ENCODE measurements around the gene FAM13C.

DNA sequence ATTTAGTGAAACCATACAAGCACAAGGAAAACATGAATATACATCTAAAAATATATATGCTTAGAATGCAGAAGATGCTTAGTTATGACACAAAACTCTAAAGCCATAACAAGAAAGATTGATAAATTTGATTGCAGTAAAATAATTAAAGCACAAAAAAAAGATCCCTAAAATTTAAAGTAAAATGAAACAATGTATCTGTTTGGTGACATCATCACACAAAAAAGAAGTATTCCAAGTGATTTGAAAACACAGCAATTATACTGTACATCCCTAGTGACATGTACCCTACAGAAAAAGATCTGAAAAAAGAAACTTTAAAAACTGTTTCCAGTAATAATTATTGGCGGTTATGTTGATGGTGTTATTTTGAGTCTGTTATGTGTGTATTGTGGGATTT is 148.2 kb downstream of the FAM13C start:
- TF ChIP-seq POLR2A (IDR thresholded peaks at IDR 0.05; ENCODE audit: low read depth, low read length) = no peak
- no peak for TF ChIP-seq POLR2AphosphoS5 (IDR thresholded peaks at IDR 0.05; ENCODE audit: low read depth, low read length)
